VCaP (cell line): ENCODE results near the gene KDM6B.

Experiments
- H3K27ac ChIP-seq: fragments of 450-650 bp; 2 replicates; pipeline ENCODE4 v1.5.1; 2017
- TF ChIP-seq, protein P1 (sequence below): fragments of 450-650 bp; conservative IDR thresholded peaks from 2 replicates; pipeline ENCODE4 v1.5.1; 2017; ENCODE audit warnings: mild to moderate bottlenecking, moderate library complexity

The KDM6B gene

DNA sequence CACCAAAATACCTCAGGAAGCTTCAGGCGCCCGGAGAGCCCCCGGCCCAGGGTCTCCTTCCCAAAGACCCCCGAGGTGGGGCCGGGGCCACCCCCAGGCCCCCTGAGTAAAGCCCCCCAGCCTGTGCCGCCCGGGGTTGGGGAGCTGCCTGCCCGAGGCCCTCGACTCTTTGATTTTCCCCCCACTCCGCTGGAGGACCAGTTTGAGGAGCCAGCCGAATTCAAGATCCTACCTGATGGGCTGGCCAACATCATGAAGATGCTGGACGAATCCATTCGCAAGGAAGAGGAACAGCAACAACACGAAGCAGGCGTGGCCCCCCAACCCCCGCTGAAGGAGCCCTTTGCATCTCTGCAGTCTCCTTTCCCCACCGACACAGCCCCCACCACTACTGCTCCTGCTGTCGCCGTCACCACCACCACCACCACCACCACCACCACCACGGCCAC lies 14.1 kb downstream of the KDM6B start:
- TF ChIP-seq, protein P1, sequence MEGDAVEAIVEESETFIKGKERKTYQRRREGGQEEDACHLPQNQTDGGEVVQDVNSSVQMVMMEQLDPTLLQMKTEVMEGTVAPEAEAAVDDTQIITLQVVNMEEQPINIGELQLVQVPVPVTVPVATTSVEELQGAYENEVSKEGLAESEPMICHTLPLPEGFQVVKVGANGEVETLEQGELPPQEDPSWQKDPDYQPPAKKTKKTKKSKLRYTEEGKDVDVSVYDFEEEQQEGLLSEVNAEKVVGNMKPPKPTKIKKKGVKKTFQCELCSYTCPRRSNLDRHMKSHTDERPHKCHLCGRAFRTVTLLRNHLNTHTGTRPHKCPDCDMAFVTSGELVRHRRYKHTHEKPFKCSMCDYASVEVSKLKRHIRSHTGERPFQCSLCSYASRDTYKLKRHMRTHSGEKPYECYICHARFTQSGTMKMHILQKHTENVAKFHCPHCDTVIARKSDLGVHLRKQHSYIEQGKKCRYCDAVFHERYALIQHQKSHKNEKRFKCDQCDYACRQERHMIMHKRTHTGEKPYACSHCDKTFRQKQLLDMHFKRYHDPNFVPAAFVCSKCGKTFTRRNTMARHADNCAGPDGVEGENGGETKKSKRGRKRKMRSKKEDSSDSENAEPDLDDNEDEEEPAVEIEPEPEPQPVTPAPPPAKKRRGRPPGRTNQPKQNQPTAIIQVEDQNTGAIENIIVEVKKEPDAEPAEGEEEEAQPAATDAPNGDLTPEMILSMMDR = no peak
- no peak overlapping the region for H3K27ac ChIP-seq

DNA sequence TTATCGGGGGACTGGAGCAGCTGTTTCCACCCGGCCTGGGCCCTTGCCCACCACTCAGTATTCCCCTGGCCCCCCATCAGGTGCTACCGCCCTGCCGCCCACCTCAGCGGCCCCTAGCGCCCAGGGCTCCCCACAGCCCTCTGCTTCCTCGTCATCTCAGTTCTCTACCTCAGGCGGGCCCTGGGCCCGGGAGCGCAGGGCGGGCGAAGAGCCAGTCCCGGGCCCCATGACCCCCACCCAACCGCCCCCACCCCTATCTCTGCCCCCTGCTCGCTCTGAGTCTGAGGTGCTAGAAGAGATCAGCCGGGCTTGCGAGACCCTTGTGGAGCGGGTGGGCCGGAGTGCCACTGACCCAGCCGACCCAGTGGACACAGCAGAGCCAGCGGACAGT lies 14.7 kb downstream of the KDM6B start:
- no peak overlapping the region for H3K27ac ChIP-seq
- TF ChIP-seq, protein P1 = no peak

DNA sequence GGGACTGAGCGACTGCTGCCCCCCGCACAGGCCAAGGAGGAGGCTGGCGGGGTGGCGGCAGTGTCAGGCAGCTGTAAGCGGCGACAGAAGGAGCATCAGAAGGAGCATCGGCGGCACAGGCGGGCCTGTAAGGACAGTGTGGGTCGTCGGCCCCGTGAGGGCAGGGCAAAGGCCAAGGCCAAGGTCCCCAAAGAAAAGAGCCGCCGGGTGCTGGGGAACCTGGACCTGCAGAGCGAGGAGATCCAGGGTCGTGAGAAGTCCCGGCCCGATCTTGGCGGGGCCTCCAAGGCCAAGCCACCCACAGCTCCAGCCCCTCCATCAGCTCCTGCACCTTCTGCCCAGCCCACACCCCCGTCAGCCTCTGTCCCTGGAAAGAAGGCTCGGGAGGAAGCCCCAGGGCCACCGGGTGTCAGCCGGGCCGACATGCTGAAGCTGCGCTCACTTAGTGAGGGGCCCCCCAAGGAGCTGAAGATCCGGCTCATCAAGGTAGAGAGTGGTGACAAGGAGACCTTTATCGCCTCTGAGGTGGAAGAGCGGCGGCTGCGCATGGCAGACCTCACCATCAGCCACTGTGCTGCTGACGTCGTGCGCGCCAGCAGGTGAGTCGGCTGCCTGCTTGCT lies 15.2 kb downstream of the KDM6B start:
- no peak overlapping the region for H3K27ac ChIP-seq
- TF ChIP-seq, protein P1 = no peak

- no peak overlapping the region for H3K27ac ChIP-seq
Observed at GRCh38 chr17:7849751-7850504, 15.9 kb downstream of the KDM6B start.

DNA sequence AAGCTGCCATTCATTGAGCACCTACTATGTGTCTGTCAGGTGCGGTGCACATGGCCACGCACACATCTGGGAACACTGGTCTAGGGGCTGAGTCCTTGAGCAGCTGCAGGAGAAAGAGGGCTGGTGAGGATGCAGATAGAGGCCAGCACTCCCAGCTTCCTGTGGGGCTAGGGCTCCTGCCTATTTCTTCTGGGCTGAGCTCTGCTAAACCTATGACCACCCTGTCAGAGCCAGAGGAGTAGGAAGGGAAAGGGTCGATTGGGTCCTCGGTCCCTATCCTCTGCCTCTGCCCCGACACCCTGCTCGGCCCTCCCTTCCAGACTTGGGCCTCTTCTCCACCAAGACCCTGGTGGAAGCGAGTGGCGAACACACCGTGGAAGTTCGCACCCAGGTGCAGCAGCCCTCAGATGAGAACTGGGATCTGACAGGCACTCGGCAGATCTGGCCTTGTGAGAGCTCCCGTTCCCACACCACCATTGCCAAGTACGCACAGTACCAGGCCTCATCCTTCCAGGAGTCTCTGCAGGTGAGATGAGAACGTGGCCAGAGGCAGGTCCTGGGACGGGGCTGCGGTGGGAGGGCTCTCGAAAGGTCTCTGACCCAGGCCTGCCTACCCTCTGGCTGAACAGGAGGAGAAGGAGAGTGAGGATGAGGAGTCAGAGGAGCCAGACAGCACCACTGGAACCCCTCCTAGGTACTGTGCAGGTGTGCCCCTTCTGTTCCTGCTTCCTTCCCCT lies 16.9 kb downstream of the KDM6B start:
- TF ChIP-seq, protein P1 = no peak
- H3K27ac ChIP-seq = peak overlapping the region; percentile 36; the same call in 1 of the 2 replicates

More at GRCh38 chr17:7849751-7850504, 15.9 kb downstream of the KDM6B start:
- TF ChIP-seq, protein P1 = no peak

DNA sequence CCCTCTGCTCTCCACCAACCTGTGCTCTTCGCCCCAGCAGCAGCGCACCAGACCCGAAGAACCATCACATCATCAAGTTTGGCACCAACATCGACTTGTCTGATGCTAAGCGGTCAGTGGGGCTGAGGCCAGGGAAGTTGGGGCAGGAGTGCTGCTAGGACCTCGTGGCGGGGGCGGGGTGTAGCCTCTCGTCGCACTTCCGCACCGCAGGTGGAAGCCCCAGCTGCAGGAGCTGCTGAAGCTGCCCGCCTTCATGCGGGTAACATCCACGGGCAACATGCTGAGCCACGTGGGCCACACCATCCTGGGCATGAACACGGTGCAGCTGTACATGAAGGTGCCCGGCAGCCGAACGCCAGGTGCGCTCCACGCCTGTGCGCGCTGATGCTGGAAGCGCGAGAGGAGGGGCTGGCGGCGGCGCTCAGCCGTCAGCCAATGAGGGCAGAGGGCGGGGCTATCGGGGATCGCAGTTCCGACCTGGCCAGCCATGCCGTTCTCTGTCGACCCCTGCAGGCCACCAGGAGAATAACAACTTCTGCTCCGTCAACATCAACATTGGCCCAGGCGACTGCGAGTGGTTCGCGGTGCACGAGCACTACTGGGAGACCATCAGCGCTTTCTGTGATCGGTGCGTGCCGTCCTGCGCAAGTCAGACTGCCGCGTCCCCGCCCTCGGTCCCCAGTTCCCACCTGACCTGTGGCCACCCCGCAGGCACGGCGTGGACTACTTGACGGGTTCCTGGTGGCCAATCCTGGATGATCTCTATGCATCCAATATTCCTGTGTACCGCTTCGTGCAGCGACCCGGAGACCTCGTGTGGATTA lies 17.6 kb downstream of the KDM6B start:
- TF ChIP-seq, protein P1 = peak; percentile 89
- H3K27ac ChIP-seq = peak overlapping the region; percentile 36; the same call in 1 of the 2 replicates
